Upper lobe of left lung (tissue), 6 donors: ENCODE measurements around the gene HSPB6. TPM values are rescaled to one million over a fixed set of nuclear protein-coding genes. Genes with fewer than 3 reads are reported as not detected.
A peak's percentile ranks its signal among the peaks of the same experiment; 100 is the strongest.
"Not testable (repeated sequence)": the region's sequence is repeated elsewhere in the genome, so short reads cannot be mapped to it uniquely, and the experiment has no call there.

Experiments used
- ATAC-seq, 2 donors: fragments of 200-7000 bp; cut with Tn5 transposase; one replicate each; pipeline ENCODE4 v1.9.1; 2022; ENCODE audit warnings: mild to moderate bottlenecking in 2 of 2, moderate library complexity in 2 of 2; ENCODE audit not compliant: low FRiP score in 2 of 2
- DNase-seq, 2 donors: peaks; one replicate each; pipeline ENCODE4 v3.0.0-alpha.2; 2019 to 2020
- H3K27ac ChIP-seq, 4 donors: fragments of 200-600 bp; sonication (generic); one replicate each; pipeline ENCODE4 v1.5.1; 2016 to 2019
- H3K27me3 ChIP-seq, 4 donors: fragments of 200-600 bp; sonication (generic); one replicate each; pipeline ENCODE4 v1.5.1; 2017 to 2019
- H3K36me3 ChIP-seq, 4 donors: fragments of 200-600 bp; sonication (generic); one replicate each; pipeline ENCODE4 v1.5.1; 2016 to 2019
- H3K4me1 ChIP-seq, 4 donors: fragments of 200-600 bp; sonication (generic); one replicate each; pipeline ENCODE4 v1.5.1; 2018 to 2019
- H3K4me3 ChIP-seq, 4 donors: fragments of 200-600 bp; sonication (generic); one replicate each; pipeline ENCODE4 v1.5.1; 2017 to 2019; ENCODE audit warnings: mild to moderate bottlenecking in 2 of 4, moderate library complexity in 1 of 4
- H3K9me3 ChIP-seq, 4 donors: fragments of 200-600 bp; sonication (generic); one replicate each; pipeline ENCODE4 v1.5.1; 2018 to 2019
- CTCF ChIP-seq, 6 experiments: fragments of 450-650 bp in 4 of 6; fragments of 200-600 bp in 2 of 6; sonication (generic) in 2 of 6; IDR thresholded peaks; one replicate each; pipeline ENCODE4 v1.5.1; 2016 to 2019; ENCODE audit warnings: antibody characterized with exemption in 6 of 6
- EP300 ChIP-seq, 4 donors: sonication (generic); formaldehyde crosslinking; IDR thresholded peaks; one replicate each; pipeline ENCODE4 v1.5.1; 2017; ENCODE audit warnings: antibody characterized with exemption in 4 of 4, control low read depth in 2 of 4
- POLR2A ChIP-seq, 4 donors: fragments of 450-650 bp; IDR thresholded peaks; one replicate each; pipeline ENCODE4 v1.5.1; 2016 to 2017; ENCODE audit warnings: antibody characterized with exemption in 4 of 4, mild to moderate bottlenecking in 2 of 4
- POLR2AphosphoS5 ChIP-seq, 2 donors: sonication (generic); formaldehyde crosslinking; IDR thresholded peaks; one replicate each; pipeline ENCODE4 v1.5.1; 2017; ENCODE audit warnings: antibody characterized with exemption in 2 of 2
- WGBS, 2 donors: methylation state at CpG; one replicate each; pipeline ENCODE4 v1.1.5; 2017 to 2018; 5-methylcytosine and 5-hydroxymethylcytosine counted together
- total RNA-seq, 6 donors: library from RNA; depleted of rRNA in 4 of 6; stranded (reverse); fragments of >200 nt in 4 of 6; gene quantifications; one replicate each; pipeline versions ENCODE4 v1.1.0 to v1.2.1, GENCODE V29; 2016 to 2021
- donor health status: DM: no; HTN: no; CAD: no; lungs with moderate emphysema.
- donor health status: DM: no; HTN: yes; CAD: no; lungs with severe emphysema.

The HSPB6 gene
- total RNA-seq, 6 donors from 2014 or later: 4.2 to 46.2 (median 18.4) TPM

- no peak for TF ChIP-seq POLR2A (IDR thresholded peaks at IDR 0.05)
- peaks cover 0 to 4% (median 2%) of the 10 kb centered on the region in 4 donors for H3K36me3 ChIP-seq
- H3K9me3 ChIP-seq: no peaks in the 10 kb centered on the region
- WGBS, 2 donors: 41 to 56% methylated on average over 16 of the region's 16 CpGs
- no peak overlapping the region for H3K27ac ChIP-seq
- DNase-seq: no peak
- H3K4me1 ChIP-seq: peaks cover 10 to 20% (median 14%) of the 10 kb centered on the region in 4 donors
- H3K27me3 ChIP-seq: no peaks in the 10 kb centered on the region
- no peak for ATAC-seq
- H3K4me3 ChIP-seq: peak overlapping the region; percentile 20 to 98 (median 95)
These were observed 17.6 kb upstream of the HSPB6 start for GRCh38 chr19:35774274-35775045.

- H3K4me1 ChIP-seq: peaks cover 10 to 20% (median 14%) of the 10 kb centered on the region in 4 donors
- TF ChIP-seq POLR2AphosphoS5 (IDR thresholded peaks at IDR 0.05) (no peak), CTCF (IDR thresholded peaks at IDR 0.05) (no peak), POLR2A (IDR thresholded peaks at IDR 0.05) (no peak), EP300 (IDR thresholded peaks at IDR 0.05) (no peak)
- 54 to 65% methylated on average over 9 of the region's 9 CpGs for WGBS, 2 donors
- ATAC-seq: no peak
- peaks cover 0 to 1% (median under 1%) of the 10 kb centered on the region in 4 donors for H3K36me3 ChIP-seq
- no peak overlapping the region for H3K4me3 ChIP-seq
- no peak overlapping the region for H3K27ac ChIP-seq
- H3K9me3 ChIP-seq: no peaks in the 10 kb centered on the region
- no peaks in the 10 kb centered on the region for H3K27me3 ChIP-seq
- no peak for DNase-seq
These were observed 16.4 kb upstream of the HSPB6 start for GRCh38 chr19:35773020-35773806.

GRCh38 chr19:35772362-35772761 is 15.5 kb upstream of the HSPB6 start:
- not testable (repeated sequence) for H3K27ac ChIP-seq, H3K4me3 ChIP-seq, DNase-seq, H3K27me3 ChIP-seq, ATAC-seq, H3K9me3 ChIP-seq, H3K36me3 ChIP-seq
- peaks cover 10 to 20% (median 14%) of the 10 kb centered on the region in 4 donors for H3K4me1 ChIP-seq
- WGBS, 2 donors: 94 to 98% methylated on average over 5 of the region's 5 CpGs

GRCh38 chr19:35768082-35768421 is 11.2 kb upstream of the HSPB6 start:
- peaks cover 0 to 50% (median 25%) of the 10 kb centered on the region in 4 donors for H3K36me3 ChIP-seq
- no peak overlapping the region for H3K27ac ChIP-seq
- no peaks in the 10 kb centered on the region for H3K4me1 ChIP-seq
- TF ChIP-seq POLR2A (IDR thresholded peaks at IDR 0.05): no peak
- TF ChIP-seq EP300 (IDR thresholded peaks at IDR 0.05): no peak
- no peak for TF ChIP-seq CTCF (IDR thresholded peaks at IDR 0.05)
- TF ChIP-seq POLR2AphosphoS5 (IDR thresholded peaks at IDR 0.05): no peak
- no peaks in the 10 kb centered on the region for H3K27me3 ChIP-seq
- H3K9me3 ChIP-seq: no peaks in the 10 kb centered on the region
- WGBS, 2 donors: 80 to 88% methylated on average over 9 to 15 of the region's 15 CpGs
- no peak overlapping the region for H3K4me3 ChIP-seq
- no peak for DNase-seq
- no peak for ATAC-seq

- TF ChIP-seq EP300 (IDR thresholded peaks at IDR 0.05): no peak
- TF ChIP-seq POLR2AphosphoS5 (IDR thresholded peaks at IDR 0.05): no peak
- no peak for TF ChIP-seq POLR2A (IDR thresholded peaks at IDR 0.05)
- no peak for TF ChIP-seq CTCF (IDR thresholded peaks at IDR 0.05)
- ATAC-seq (peak; percentile 35 to 56), DNase-seq (peak in 1 of 2 donors; percentile 80)
- H3K9me3 ChIP-seq: no peaks in the 10 kb centered on the region
- no peaks in the 10 kb centered on the region for H3K27me3 ChIP-seq
- WGBS, 2 donors: 72 to 84% methylated on average over 19 to 29 of the region's 34 CpGs
- peaks cover 0 to 53% (median 27%) of the 10 kb centered on the region in 4 donors for H3K36me3 ChIP-seq
- no peak overlapping the region for H3K4me3 ChIP-seq
- H3K4me1 ChIP-seq: no peaks in the 10 kb centered on the region
- H3K27ac ChIP-seq: no peak overlapping the region
These were observed 10.7 kb upstream of the HSPB6 start for GRCh38 chr19:35767288-35768081.
